GM12892 (cell line): ENCODE data around the gene TNK2.

ENCODE experiments used
- DNase-seq: peaks from one replicate; pipeline ENCODE4 v3.0.0; 2011; ENCODE audit not compliant: insufficient read length
- FAIRE-seq: peaks from 2 replicates; lab custom pipeline; 2011; peaks lifted over from hg19 to GRCh38; lab: Jason Lieb, UNC
- POLR2A ChIP-seq: IDR thresholded peaks from 2 replicates; pipeline ENCODE4 v1.6.1; 2011; ENCODE audit warnings: low read depth, low read length, control low read depth
- POLR2AphosphoS5 ChIP-seq: IDR thresholded peaks from 2 replicates; pipeline ENCODE4 v1.6.1; 2011; ENCODE audit warnings: low read depth, low read length, control low read depth
- TAF1 ChIP-seq: IDR thresholded peaks from 2 replicates; pipeline ENCODE4 v1.6.1; 2011; ENCODE audit warnings: low read depth, mild to moderate bottlenecking, control low read depth, low read length, borderline replicate concordance

Gene TNK2

GRCh38 chr3:195884691-195885035 lies 23.7 kb downstream of the TNK2 start:
- DNase-seq (no peak), FAIRE-seq (no peak)
- TF ChIP-seq POLR2A: no peak
- no peak for TF ChIP-seq POLR2AphosphoS5
- TF ChIP-seq TAF1: no peak

- FAIRE-seq: no peak
- TF ChIP-seq POLR2AphosphoS5 (no peak), POLR2A (no peak), TAF1 (no peak)
- no peak for DNase-seq
Measured at GRCh38 chr3:195883801-195884200, 24.6 kb downstream of the TNK2 start.

- TF ChIP-seq POLR2AphosphoS5: no peak
- FAIRE-seq (no peak), DNase-seq (no peak)
Measured at GRCh38 chr3:195883160-195883559, 25.2 kb downstream of the TNK2 start.

GRCh38 chr3:195882002-195882441 lies 26.3 kb downstream of the TNK2 start:
- DNase-seq: no peak
- no peak for TF ChIP-seq TAF1
- TF ChIP-seq POLR2AphosphoS5: no peak
- no peak for TF ChIP-seq POLR2A
- no peak for FAIRE-seq

GRCh38 chr3:195881276-195881988 lies 26.9 kb downstream of the TNK2 start:
- TF ChIP-seq POLR2A (no peak), TAF1 (no peak), POLR2AphosphoS5 (no peak)
- DNase-seq (no peak), FAIRE-seq (no peak)

GRCh38 chr3:195880037-195880431 lies 28.3 kb downstream of the TNK2 start:
- no peak for DNase-seq
- TF ChIP-seq POLR2A (no peak), POLR2AphosphoS5 (no peak), TAF1 (no peak)
- no peak for FAIRE-seq

GRCh38 chr3:195879416-195880036 lies 28.8 kb downstream of the TNK2 start:
- TF ChIP-seq POLR2AphosphoS5: no peak
- no peak for TF ChIP-seq TAF1
- no peak for TF ChIP-seq POLR2A
- DNase-seq (no peak), FAIRE-seq (no peak)

GRCh38 chr3:195878424-195879274 lies 29.7 kb downstream of the TNK2 start:
- no peak for FAIRE-seq
- TF ChIP-seq POLR2AphosphoS5 (no peak), POLR2A (no peak), TAF1 (no peak)

GRCh38 chr3:195877767-195878423 lies 30.5 kb downstream of the TNK2 start:
- DNase-seq (no peak), FAIRE-seq (no peak)
- no peak for TF ChIP-seq POLR2A

More at GRCh38 chr3:195878424-195879274, 29.7 kb downstream of the TNK2 start:
- no peak for DNase-seq

GRCh38 chr3:195877136-195877715 lies 31.1 kb downstream of the TNK2 start:
- no peak for TF ChIP-seq TAF1
- no peak for TF ChIP-seq POLR2A
- TF ChIP-seq POLR2AphosphoS5: no peak
- no peak for FAIRE-seq
- DNase-seq: no peak

GRCh38 chr3:195876297-195877064 lies 31.9 kb downstream of the TNK2 start:
- DNase-seq (no peak), FAIRE-seq (no peak)
- TF ChIP-seq POLR2AphosphoS5 (no peak), TAF1 (no peak), POLR2A (no peak)
